ENCODE results near the gene TRIM65. TPM values are rescaled to one million over a fixed set of nuclear protein-coding genes. Genes with fewer than 3 reads are reported as not detected.

The TRIM65 gene
- total and polyA plus RNA-seq, 2 of the 13 experiments (the other 11 are each of a cell fraction or from before 2014, with no cell fraction given): 10.3 to 22.4 TPM

GRCh38 chr17:75845058-75845711 lies 51.6 kb downstream of the TRIM65 start (continued):
- TF ChIP-seq NCOR1 (IDR thresholded peaks at IDR 0.05; ENCODE audit: borderline replicate concordance, low read length): no peak
- TF ChIP-seq XRCC5 (optimal IDR thresholded peaks at IDR 0.05; ENCODE audit: low read length): peak; percentile 92
- TF ChIP-seq ZNF629 (CRISPR knock-in tag; conservative IDR thresholded peaks at IDR 0.05): no peak
- TF ChIP-seq CERS6 (CRISPR knock-in tag; IDR thresholded peaks at IDR 0.05): no peak
- peak; percentile 56 for TF ChIP-seq SAP130 (CRISPR knock-in tag; IDR thresholded peaks at IDR 0.05; ENCODE audit: low read depth)
- TF ChIP-seq MBNL3 (CRISPR knock-in tag; conservative IDR thresholded peaks at IDR 0.05): no peak
- peak; percentile 83 for TF ChIP-seq ZNF687 (CRISPR knock-in tag; IDR thresholded peaks at IDR 0.05)
- 0 out of 2 replicates have a peak, but pooled peaks have one; percentile 72 for TF ChIP-seq MZF1 (CRISPR knock-in tag; IDR thresholded peaks at IDR 0.05; ENCODE audit: borderline replicate concordance)
- no peak for TF ChIP-seq ZEB1 (IDR thresholded peaks at IDR 0.05; ENCODE audit: insufficient replicate concordance, low read depth)
- 0 out of 2 replicates have a peak, but pooled peaks have one; percentile 48 for TF ChIP-seq DNMT1 (CRISPR knock-in tag; IDR thresholded peaks at IDR 0.05)
- TF ChIP-seq ZNF703 (CRISPR knock-in tag; IDR thresholded peaks at IDR 0.05; ENCODE audit: borderline replicate concordance): no peak
- TF ChIP-seq POGK (CRISPR knock-in tag; conservative IDR thresholded peaks at IDR 0.05): no peak; the same call in 1 of the 2 replicates
- TF ChIP-seq CBX1 (IDR thresholded peaks at IDR 0.05; ENCODE audit: low read depth): peak; percentile 91
- peak; percentile 55; the same call in 1 of the 2 replicates for TF ChIP-seq ARID4A (CRISPR knock-in tag; IDR thresholded peaks at IDR 0.05; ENCODE audit: borderline replicate concordance)
- TF ChIP-seq ZNF563 (CRISPR knock-in tag; IDR thresholded peaks at IDR 0.05): no peak; the same call in 1 of the 2 replicates
- TF ChIP-seq ZNF781 (CRISPR knock-in tag; IDR thresholded peaks at IDR 0.05; ENCODE audit: borderline replicate concordance, not compliant biosample characterization): peak; percentile 92

Data from HepG2 (cell line).